GM21423 (cell line): ENCODE results near the gene PHACTR1.

Experiments
- ATAC-seq: cut with Tn5 transposase; IDR thresholded peaks from one replicate; pipeline ENCODE4 v1.9.1; 2021; ENCODE audit warnings: mild to moderate bottlenecking, moderate library complexity; ENCODE audit not compliant: unreplicated experiment

PHACTR1 gene

GRCh38 chr6:13248584-13248985 lies 532.0 kb downstream of the PHACTR1 start:
- ATAC-seq, result no peak

DNA sequence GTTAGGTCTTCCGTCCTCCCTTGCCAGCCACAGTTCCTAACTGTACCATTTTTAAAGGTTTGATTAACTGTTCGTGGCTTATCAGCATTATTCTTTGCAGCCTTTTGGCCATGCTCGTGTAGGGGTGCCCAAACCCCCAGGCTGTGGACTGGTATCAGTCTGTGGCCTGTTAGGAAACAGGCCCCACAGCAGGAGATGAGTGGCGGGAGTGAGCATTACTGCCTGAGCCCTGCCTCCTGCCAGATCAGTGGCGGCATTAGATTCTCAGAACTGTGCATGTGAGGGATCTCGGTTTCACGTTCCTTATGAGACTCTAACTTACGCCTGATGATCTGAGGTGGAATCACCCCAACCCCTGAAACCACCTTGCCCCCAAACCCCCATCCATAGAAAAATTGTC lies 532.4 kb downstream of the PHACTR1 start:
- no peak for ATAC-seq

- no peak for ATAC-seq
Measured at GRCh38 chr6:13249817-13250216, 533.2 kb downstream of the PHACTR1 start.

DNA sequence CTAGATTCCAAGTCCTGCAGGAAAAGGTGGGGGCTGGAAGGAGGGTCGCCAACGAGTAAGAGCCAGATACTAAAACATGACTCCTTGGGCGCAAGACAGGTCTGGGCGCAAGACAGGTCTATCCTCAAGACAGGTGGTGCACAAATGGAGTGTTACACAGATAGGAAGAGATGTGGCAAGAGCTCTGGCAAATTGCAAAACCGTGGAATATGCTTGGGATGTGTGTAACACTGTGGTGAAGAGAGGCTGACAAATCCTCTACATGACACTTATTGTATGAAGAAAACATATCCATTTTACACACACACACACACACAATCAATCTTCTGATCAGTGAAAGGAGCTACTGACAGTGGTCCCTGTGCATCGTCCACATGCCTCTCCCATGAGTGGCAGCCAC lies 534.1 kb downstream of the PHACTR1 start:
- ATAC-seq, result no peak

DNA sequence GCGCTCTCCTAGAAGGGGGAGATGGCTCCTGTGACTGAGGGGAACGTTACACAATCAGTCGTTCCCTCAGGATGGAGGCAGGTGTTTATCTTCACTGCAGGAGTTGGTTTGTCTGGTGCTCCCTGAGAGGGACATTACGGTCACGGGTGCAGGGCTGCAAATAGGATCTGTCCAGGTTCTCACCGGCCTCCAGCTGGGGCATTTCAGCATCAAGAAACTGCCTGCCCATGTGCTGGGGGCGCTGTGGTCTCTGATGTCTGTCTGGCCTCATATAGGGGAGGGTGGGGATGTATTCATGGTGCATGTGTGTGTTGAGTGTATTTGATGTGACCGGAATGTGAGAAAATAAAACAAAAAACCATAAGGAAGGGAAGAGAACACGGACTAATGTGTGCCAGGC lies 534.7 kb downstream of the PHACTR1 start:
- no peak for ATAC-seq

DNA sequence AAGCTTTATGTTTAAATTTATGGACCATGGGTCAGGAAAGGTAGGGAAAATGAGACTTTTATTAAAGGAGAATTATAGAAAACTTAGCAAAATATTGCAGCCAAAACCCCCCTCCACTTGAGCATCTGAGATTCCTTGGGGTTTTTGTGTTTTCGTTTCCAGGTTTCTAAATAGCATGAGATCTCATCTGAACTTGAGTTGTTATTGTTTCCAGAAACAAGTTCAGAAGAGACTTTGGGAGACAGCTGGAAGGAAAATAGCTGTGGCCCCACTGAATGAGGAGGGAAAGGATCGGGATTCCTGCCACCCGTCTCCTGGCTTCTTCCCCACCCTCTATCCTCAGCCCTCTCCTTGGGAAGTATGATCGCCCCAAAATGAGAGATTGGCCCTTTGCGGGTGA lies 536.2 kb downstream of the PHACTR1 start:
- ATAC-seq, result no peak

GRCh38 chr6:13253272-13253671 lies 536.7 kb downstream of the PHACTR1 start:
- ATAC-seq, result no peak

DNA sequence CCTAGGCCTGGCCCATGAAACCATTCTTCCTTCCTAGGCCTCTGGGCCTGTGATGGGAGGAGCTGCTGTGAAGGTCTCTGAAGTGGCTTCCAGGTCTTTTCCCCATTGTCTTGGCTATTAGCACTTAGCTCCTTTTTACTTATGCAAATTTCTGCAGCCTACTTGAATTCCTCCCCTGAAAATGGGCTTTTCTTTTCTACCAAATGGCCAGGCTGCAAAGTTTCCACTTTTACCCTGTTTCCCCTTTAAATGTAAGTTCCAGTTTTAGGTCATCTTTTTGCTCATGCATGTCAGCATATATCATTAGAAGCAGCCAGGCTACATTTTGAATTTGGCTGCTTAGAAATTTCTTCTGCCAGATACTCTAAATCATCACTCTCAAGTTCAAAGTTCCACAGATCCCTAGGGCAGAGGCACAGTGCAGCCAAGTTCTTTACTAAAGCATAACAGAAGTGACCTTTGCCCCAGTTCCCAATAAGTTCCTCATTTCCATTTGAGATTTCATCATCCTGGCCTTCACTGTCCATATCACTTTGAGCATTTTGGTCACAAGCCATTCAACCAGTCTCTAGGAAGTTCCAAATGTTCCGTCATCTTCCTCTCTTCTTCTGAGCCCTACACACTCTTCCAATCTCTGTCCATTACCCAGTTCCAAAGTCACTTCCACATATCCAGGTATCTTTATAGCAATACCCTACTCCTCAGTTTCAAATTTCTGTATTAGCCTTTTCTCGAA lies 539.9 kb downstream of the PHACTR1 start:
- ATAC-seq, result no peak

DNA sequence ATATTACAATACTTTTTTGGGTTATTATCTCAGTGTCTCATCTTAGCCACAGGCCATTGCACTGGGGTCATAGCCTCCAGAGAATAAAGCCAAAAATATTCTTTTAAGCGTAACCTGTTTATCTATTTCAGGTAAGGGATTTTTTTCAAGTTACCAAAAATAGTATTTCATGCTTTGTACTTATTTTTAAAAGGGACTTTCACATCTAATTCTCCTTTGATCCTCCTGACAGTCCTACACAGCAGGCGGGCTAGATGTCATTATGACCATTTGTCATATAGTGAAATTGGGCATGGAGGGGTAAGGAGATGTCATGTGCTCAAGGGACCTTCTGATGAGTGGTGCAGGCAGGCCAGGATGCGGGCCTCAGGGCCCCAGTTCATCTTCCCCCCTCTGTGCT lies 542.8 kb downstream of the PHACTR1 start:
- ATAC-seq, result peak; percentile 27

DNA sequence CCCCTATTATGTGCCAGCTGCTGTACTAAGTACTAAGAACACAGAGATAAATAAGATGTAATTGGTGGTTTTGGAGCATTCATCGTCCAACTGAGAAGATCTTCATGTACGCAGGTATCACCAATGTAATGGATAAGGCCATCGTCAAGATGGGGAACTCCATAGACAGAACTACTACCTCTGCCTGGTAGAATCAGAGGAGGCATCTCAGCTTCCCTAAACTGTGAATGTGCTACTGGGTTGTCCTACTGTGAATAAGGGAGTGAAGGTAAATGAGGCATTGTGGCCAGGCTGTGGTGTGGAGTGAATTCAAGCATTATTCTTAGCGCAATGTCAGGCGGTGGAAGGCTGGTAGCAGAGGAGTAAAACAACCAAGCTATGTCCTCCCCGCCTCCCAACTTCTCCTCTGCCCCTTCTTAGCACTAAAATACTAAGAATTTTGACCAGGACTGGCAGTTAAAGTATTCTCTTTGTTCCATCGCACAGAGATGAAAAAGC lies 543.6 kb downstream of the PHACTR1 start:
- ATAC-seq, result no peak

GRCh38 chr6:13260831-13261230 lies 544.3 kb downstream of the PHACTR1 start:
- no peak for ATAC-seq

- peak; percentile 62 for ATAC-seq
Measured at GRCh38 chr6:13261464-13261994, 545.0 kb downstream of the PHACTR1 start.

DNA sequence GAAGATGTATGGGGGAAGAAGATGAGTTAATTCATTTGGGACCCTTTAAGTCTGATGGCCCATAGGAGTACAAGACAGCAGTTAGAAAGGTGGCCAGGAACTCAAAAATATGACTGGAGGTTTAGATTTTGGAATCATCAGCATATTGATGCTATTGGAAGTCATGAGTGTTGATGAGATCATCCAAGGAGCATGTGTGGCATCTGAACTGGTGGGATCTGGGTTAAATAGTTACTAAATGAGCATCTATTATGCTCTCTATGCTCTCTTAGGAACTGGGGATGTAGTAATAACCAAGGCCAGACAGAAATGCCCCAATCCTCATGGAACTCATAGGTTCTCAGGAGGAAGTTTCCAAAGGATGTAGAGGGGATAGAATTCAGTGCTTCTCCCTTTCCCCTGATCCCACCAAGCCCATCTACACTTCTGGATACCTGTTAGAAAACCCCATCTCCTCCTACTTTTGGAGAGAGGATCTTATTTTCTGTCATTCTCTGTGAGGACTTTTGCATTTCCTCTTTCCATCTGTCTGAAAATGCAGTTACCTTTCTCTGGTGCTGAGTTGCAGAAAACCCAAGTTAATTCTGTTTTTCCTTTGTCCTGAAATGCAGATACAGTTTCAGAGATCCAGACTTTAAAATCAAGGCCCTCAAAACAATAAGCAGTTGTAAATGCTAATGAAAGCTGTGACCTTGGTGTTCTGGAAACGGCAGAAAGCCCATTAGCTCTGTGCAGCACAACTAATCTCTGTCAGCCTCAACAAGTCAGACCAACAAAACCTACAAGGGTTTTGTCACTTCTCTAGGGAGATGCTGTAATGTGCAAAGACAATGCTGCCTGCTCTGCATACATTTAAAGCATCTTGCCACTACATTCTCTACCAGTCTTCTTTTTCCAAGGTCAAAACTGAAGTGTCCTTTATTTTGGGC lies 546.0 kb downstream of the PHACTR1 start:
- ATAC-seq, result no peak

- no peak for ATAC-seq
Measured at GRCh38 chr6:13263669-13264068, 547.1 kb downstream of the PHACTR1 start.

DNA sequence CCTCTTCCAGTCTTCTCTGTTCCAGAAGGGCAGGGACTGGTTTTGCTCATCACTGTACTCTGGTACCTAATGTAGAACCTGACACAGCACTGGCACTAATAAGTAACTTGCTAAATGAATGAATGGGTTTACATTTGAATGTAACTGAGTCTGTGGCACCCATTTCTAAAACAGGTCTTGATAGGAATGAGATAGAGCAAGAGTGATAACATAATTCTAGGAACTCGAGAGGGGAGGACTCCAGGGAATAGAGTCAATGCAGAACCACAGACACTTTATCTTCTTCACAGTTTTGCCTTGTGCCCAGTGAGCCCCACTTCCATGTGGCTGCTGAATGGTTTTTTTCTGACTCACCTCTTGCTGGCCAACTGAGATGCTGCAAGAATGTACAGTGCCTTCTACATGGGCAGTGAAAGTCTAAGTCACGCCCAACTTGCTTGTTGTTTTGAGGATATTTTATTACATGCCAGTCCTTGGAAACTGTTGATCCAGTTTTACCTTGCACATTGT lies 550.6 kb downstream of the PHACTR1 start:
- ATAC-seq, result no peak

GRCh38 chr6:13268913-13269518 lies 552.4 kb downstream of the PHACTR1 start:
- no peak for ATAC-seq

DNA sequence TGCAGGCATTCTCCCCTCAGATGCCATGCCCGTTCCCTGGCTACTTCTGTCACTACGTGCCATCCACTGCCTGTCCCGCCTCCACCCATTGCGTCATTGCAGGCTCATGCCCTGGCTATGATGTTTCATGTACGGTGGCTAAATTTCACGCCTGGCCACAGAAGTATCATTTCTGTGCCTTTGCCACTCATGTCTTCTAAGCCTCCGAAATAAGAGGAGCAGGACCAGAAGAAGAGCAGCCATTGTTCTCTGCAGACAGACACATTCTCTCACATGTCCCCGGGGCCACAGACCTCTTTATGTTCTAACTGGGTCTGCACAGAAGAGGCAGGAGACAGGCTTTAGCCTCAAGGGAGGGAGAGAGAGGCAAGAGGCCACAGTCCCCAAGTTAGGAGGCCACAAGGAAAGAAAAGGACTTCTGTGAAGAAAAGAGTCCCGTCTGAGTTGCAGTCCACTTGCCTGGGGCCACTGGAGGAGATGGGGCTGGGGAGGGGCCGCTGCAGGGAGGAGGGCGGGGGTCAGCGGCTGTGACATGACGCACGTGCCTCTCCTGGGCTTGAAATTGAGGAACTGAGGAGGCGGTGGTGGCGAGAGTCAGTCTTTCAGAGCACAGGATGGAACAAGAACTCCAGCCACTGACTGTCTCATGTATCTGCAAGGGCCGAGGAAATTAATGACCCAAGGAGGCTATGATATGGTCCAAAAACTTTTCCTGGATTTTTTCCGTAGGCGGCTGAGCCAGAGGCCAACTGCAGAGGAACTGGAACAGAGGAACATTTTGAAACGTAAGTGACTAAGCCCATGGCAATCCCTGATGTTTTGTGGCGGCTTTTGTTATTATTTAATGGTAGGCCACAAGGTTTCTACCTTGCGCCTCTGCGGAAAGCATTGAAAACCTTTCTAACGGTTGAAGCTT lies 555.8 kb downstream of the PHACTR1 start:
- ATAC-seq, result peak; percentile 63

DNA sequence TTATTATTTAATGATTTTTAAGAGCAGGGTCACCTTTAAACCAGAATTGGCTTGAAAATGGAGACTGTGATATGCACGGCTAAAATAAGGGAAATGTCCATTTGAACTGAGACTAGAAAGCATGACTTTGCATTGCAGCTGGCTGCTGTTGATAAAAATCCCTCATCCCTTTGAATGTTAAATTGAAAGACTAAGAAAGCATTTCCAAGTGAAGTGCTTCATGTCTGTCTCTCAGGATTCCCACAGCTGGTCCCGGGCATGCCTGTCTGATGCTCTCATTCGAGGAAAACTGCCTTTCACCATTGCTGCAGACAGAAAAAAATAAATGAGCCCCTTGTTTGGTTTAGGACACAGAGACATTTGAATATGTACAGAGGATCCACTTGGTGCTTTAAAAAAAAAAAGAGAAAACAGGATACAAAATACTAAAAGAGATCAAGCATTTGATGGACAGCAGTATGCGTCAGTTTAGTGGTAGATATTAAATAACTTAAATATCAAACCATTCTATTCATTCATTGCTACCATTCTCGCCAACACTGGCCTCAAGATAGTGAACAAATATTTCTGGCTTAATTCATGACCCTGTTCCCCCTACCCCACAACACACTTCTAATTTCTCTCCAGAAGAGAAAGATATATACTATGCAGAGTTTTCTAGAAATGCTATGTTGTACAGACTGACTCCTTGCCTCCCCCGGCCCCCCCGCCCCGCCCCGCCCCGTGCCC lies 556.8 kb downstream of the PHACTR1 start:
- ATAC-seq, result no peak
